WI38 (cell line): ENCODE measurements around the gene ASIC4.

Source experiments
- H3K4me3 ChIP-seq: 2 replicates; pipeline ENCODE4 v1.5.1; 2011; ENCODE audit warnings: low read depth, mild to moderate bottlenecking, control low read depth, low read length
- CTCF ChIP-seq: IDR thresholded peaks from 2 replicates; pipeline ENCODE4 v1.5.1; 2012; ENCODE audit warnings: low read depth, mild to moderate bottlenecking, control low read depth, low read length

The ASIC4 gene

GRCh38 chr2:219552382-219553167 lies 38.3 kb downstream of the ASIC4 start:
- TF ChIP-seq CTCF: no peak
- H3K4me3 ChIP-seq: peak overlapping the region; percentile 61

GRCh38 chr2:219553168-219553417 lies 38.8 kb downstream of the ASIC4 start:
- H3K4me3 ChIP-seq: peak overlapping the region; percentile 61
- no peak for TF ChIP-seq CTCF

GRCh38 chr2:219553463-219553963 lies 39.2 kb downstream of the ASIC4 start:
- H3K4me3 ChIP-seq: no peak overlapping the region
- TF ChIP-seq CTCF: no peak

GRCh38 chr2:219554350-219554749 lies 40.1 kb downstream of the ASIC4 start:
- no peak for TF ChIP-seq CTCF

GRCh38 chr2:219555956-219556355 lies 41.7 kb downstream of the ASIC4 start:
- TF ChIP-seq CTCF: no peak
- H3K4me3 ChIP-seq: no peak overlapping the region

More at GRCh38 chr2:219554350-219554749, 40.1 kb downstream of the ASIC4 start:
- H3K4me3 ChIP-seq: no peak overlapping the region

- H3K4me3 ChIP-seq: no peak overlapping the region
- no peak for TF ChIP-seq CTCF
Measured at GRCh38 chr2:219556413-219556812, 42.1 kb downstream of the ASIC4 start.

GRCh38 chr2:219557320-219557719 lies 43.0 kb downstream of the ASIC4 start:
- no peak for TF ChIP-seq CTCF
- H3K4me3 ChIP-seq: no peak overlapping the region
